Keratinocyte (primary cell): ENCODE data around the gene TSC1.

ENCODE experiments used
- CTCF ChIP-seq, 3 experiments: IDR thresholded peaks in 1 of 3; conservative IDR thresholded peaks in 1 of 3; optimal IDR thresholded peaks in 1 of 3; 2 replicates in 2 of 3; 3 replicates in 1 of 3; pipeline versions ENCODE3 to v1.5.1; 2011; ENCODE audit warnings: low read length in 3 of 3, mild to moderate bottlenecking in 3 of 3, moderate library complexity in 2 of 3, control low read depth in 1 of 3, inconsistent platforms in 1 of 3; ENCODE audit not compliant: insufficient read depth in 2 of 3; ENCODE audit errors: extremely low read depth in 1 of 3
- EZH2 ChIP-seq: IDR thresholded peaks from one replicate; pipeline ENCODE4 v1.6.1; 2012; ENCODE audit warnings: inconsistent platforms, mild to moderate bottlenecking, low read length, moderate library complexity

GRCh38 chr9:132973713-132974112 is 29.3 kb upstream of the TSC1 start:
- no peak for TF ChIP-seq CTCF (optimal IDR thresholded peaks at IDR 0.05 in 1 of 3, IDR thresholded peaks at IDR 0.05 in 1 of 3, conservative IDR thresholded peaks at IDR 0.05 in 1 of 3; ENCODE audit: extremely low read depth in 1 of 3, insufficient read depth in 2 of 3, low read length in 3 of 3)
- TF ChIP-seq EZH2 = no peak
